Esophagus muscularis mucosa (tissue), 4 donors: Measurements from ENCODE around the gene CD22. TPM values are rescaled to one million over a fixed set of nuclear protein-coding genes. Genes with fewer than 3 reads are reported as not detected.

Experiments used
- DNase-seq: peaks from one replicate; pipeline ENCODE4 v3.0.0-alpha.2; 2017; ENCODE audit errors: extremely low spot score
- H3K27ac ChIP-seq, 4 donors: fragments of 200-600 bp; sonication (generic); replicated peaks in 1 of 4; 1 replicate in 3 of 4; 2 replicates in 1 of 4; pipeline ENCODE4 v1.5.1; 2016 to 2019; ENCODE audit warnings: mild to moderate bottlenecking in 1 of 4
- H3K27me3 ChIP-seq, 4 donors: fragments of 200-600 bp; sonication (generic); one replicate each; pipeline versions ENCODE4 v1.5.1 to v1.6.0; 2016 to 2019
- H3K36me3 ChIP-seq, 4 donors: fragments of 200-600 bp; sonication (generic); one replicate each; pipeline ENCODE4 v1.5.1; 2016 to 2019
- H3K4me1 ChIP-seq, 4 donors: fragments of 200-600 bp; sonication (generic); one replicate each; pipeline ENCODE4 v1.5.1; 2016 to 2019
- H3K4me3 ChIP-seq, 4 donors: fragments of 200-600 bp; sonication (generic); 1 replicate in 2 of 4; 2 replicates in 2 of 4; pipeline ENCODE4 v1.5.1; 2016 to 2019; ENCODE audit warnings: mild to moderate bottlenecking in 4 of 4, moderate library complexity in 1 of 4
- H3K9me3 ChIP-seq, 4 donors: fragments of 200-600 bp; sonication (generic); 1 replicate in 3 of 4; 2 replicates in 1 of 4; pipeline ENCODE4 v1.5.1; 2016 to 2019
- CTCF ChIP-seq, 3 experiments: fragments of 200-600 bp in 2 of 3; fragments of 450-650 bp in 1 of 3; sonication (generic) in 2 of 3; IDR thresholded peaks; one replicate each; pipeline ENCODE4 v1.5.1; 2017 to 2019; ENCODE audit warnings: antibody characterized with exemption in 3 of 3, mild to moderate bottlenecking in 2 of 3, moderate library complexity in 1 of 3
- EP300 ChIP-seq: sonication (generic); formaldehyde crosslinking; IDR thresholded peaks from one replicate; pipeline ENCODE4 v1.6.1; 2017; ENCODE audit warnings: antibody characterized with exemption
- POLR2A ChIP-seq: fragments of 450-650 bp; IDR thresholded peaks from one replicate; pipeline ENCODE4 v1.6.1; 2017; ENCODE audit warnings: antibody characterized with exemption, moderate library complexity, mild to moderate bottlenecking, low read depth
- POLR2AphosphoS5 ChIP-seq, 2 donors: sonication (generic); formaldehyde crosslinking; IDR thresholded peaks; one replicate each; pipeline ENCODE4 v1.6.1; 2017; ENCODE audit warnings: antibody characterized with exemption in 2 of 2
- WGBS: methylation state at CpG from one replicate; pipeline ENCODE4 v1.1.5; 2018; 5-methylcytosine and 5-hydroxymethylcytosine counted together
- intact Hi-C: fragments of 100-400 bp; cut with DNase I; formaldehyde crosslinking; loops from one replicate; pipeline ENCODE4 v1.15.1; 2023
- total RNA-seq, 4 donors: library from RNA; depleted of rRNA; stranded (reverse); fragments of >200 nt; gene quantifications; one replicate each; pipeline versions ENCODE4 v1.1.0 to v1.2.1, GENCODE V29; 2016

Gene CD22
- total RNA-seq, 4 donors from 2014 or later: 2.3 to 12.5 (median 3.7) TPM

- intact Hi-C loops: no loop called here
- DNase-seq: no peak
- 90% methylated on average over 10 of the region's 12 CpGs for WGBS
- no peaks in the 10 kb centered on the region for H3K36me3 ChIP-seq
- H3K4me3 ChIP-seq: no peak overlapping the region
- H3K27ac ChIP-seq: no peak overlapping the region
- TF ChIP-seq CTCF (IDR thresholded peaks at IDR 0.05) (no peak), POLR2AphosphoS5 (IDR thresholded peaks at IDR 0.05) (no peak), EP300 (no peak), POLR2A (no peak)
- H3K4me1 ChIP-seq: no peaks in the 10 kb centered on the region
- peaks cover 0 to 62% (median 0%) of the 10 kb centered on the region in 4 donors for H3K27me3 ChIP-seq
- H3K9me3 ChIP-seq: no peaks in the 10 kb centered on the region
Observed at GRCh38 chr19:35310331-35310730, 18.7 kb upstream of the CD22 start.

GRCh38 chr19:35310811-35311465 is 18.0 kb upstream of the CD22 start:
- no peak for DNase-seq
- Histone ChIP-seq H3K27ac (no peak overlapping the region), H3K27me3 (peaks cover 0 to 64% (median 0%) of the 10 kb centered on the region in 4 donors), H3K4me1 (no peaks in the 10 kb centered on the region), H3K9me3 (no peaks in the 10 kb centered on the region), H3K36me3 (no peaks in the 10 kb centered on the region), H3K4me3 (no peak overlapping the region)
- TF ChIP-seq POLR2AphosphoS5 (IDR thresholded peaks at IDR 0.05) (no peak), POLR2A (no peak), EP300 (no peak), CTCF (IDR thresholded peaks at IDR 0.05) (no peak)
- WGBS: 96% methylated on average over 10 of the region's 10 CpGs
- intact Hi-C loops: no loop called here

- intact Hi-C loops: no loop called here
- no peaks in the 10 kb centered on the region for H3K9me3 ChIP-seq
- no peak overlapping the region for H3K27ac ChIP-seq
- H3K4me1 ChIP-seq: no peaks in the 10 kb centered on the region
- peaks cover 0 to 62% (median 0%) of the 10 kb centered on the region in 4 donors for H3K27me3 ChIP-seq
- TF ChIP-seq CTCF (IDR thresholded peaks at IDR 0.05) (no peak), POLR2A (no peak), EP300 (no peak), POLR2AphosphoS5 (IDR thresholded peaks at IDR 0.05) (no peak)
- no peak for DNase-seq
- H3K36me3 ChIP-seq: no peaks in the 10 kb centered on the region
- H3K4me3 ChIP-seq: no peak overlapping the region
- WGBS: 83% methylated on average over 20 of the region's 21 CpGs
Observed at GRCh38 chr19:35311901-35312665, 16.9 kb upstream of the CD22 start.

GRCh38 chr19:35313587-35313986 is 15.4 kb upstream of the CD22 start:
- H3K4me1 ChIP-seq: peaks cover 0 to 2% (median 0%) of the 10 kb centered on the region in 4 donors
- intact Hi-C loops: no loop called here
- H3K27me3 ChIP-seq: peaks cover 0 to 61% (median 0%) of the 10 kb centered on the region in 4 donors
- H3K4me3 ChIP-seq: no peak overlapping the region
- H3K36me3 ChIP-seq: no peaks in the 10 kb centered on the region
- no peaks in the 10 kb centered on the region for H3K9me3 ChIP-seq
- DNase-seq: no peak
- TF ChIP-seq CTCF (IDR thresholded peaks at IDR 0.05) (no peak), POLR2AphosphoS5 (IDR thresholded peaks at IDR 0.05) (no peak), EP300 (no peak), POLR2A (no peak)
- H3K27ac ChIP-seq: no peak overlapping the region
- 35% methylated on average over 3 of the region's 7 CpGs for WGBS
